LNCaP clone FGC (cell line): ENCODE results near the gene TRAPPC1.

Experiments
- DNase-seq: peaks from one replicate; pipeline ENCODE4 v3.0.0-alpha.2; 2011; ENCODE audit warnings: low read depth
- H3K4me3 ChIP-seq: 2 replicates; pipeline ENCODE4 v1.5.1; 2011; ENCODE audit warnings: mild to moderate bottlenecking, low read depth, low read length, control low read depth
- CTCF ChIP-seq: IDR thresholded peaks from 2 replicates; pipeline ENCODE4 v1.5.1; 2012; ENCODE audit warnings: mild to moderate bottlenecking; ENCODE audit not compliant: control insufficient read depth, insufficient read depth; ENCODE audit errors: extremely low read depth

Gene TRAPPC1

GRCh38 chr17:7893187-7893880 is 38.4 kb downstream of the TRAPPC1 start:
- no peak for DNase-seq
- TF ChIP-seq CTCF = no peak
- no peak overlapping the region for H3K4me3 ChIP-seq

GRCh38 chr17:7889166-7889955 is 42.4 kb downstream of the TRAPPC1 start:
- peak; percentile 99 for DNase-seq
- peak; percentile 32; the same call in 1 of the 2 replicates for TF ChIP-seq CTCF
- H3K4me3 ChIP-seq = peak overlapping the region; percentile 50

- no peak for TF ChIP-seq CTCF
- DNase-seq = peak; percentile 88
- peak within 1 kb of the TSS; percentile 50 for H3K4me3 ChIP-seq
Observed at GRCh38 chr17:7888184-7888920, 43.4 kb downstream of the TRAPPC1 start, which contains the start of gene CHD3. Gene CHD3 (plus strand): TSS chr17:7888789. CDS start chr17:7889001, 212 bp downstream.

- TF ChIP-seq CTCF = no peak
- peak; percentile 99 for DNase-seq
- H3K4me3 ChIP-seq = peak overlapping the region; percentile 50
Observed at GRCh38 chr17:7887482-7888183, 44.1 kb downstream of the TRAPPC1 start.

- peak overlapping the region; percentile 77 for H3K4me3 ChIP-seq
- peak; percentile 25; the same call in 1 of the 2 replicates for TF ChIP-seq CTCF
- DNase-seq = no peak
Observed at GRCh38 chr17:7887038-7887481, 44.7 kb downstream of the TRAPPC1 start.

- peak; percentile 5; the same call in 1 of the 2 replicates for TF ChIP-seq CTCF
- no peak for DNase-seq
Observed at GRCh38 chr17:7886227-7887037, 45.3 kb downstream of the TRAPPC1 start.

More at GRCh38 chr17:7886227-7887037, 45.3 kb downstream of the TRAPPC1 start:
- peak overlapping the region; percentile 77 for H3K4me3 ChIP-seq
